ENCODE measurements around the gene ZNF839. TPM values are rescaled to one million over a fixed set of nuclear protein-coding genes. Genes with fewer than 3 reads are reported as not detected.
A peak's percentile ranks its signal among the peaks of the same experiment; 100 is the strongest.

The ZNF839 gene
- total RNA-seq, 1 donor from 2014 or later: 17.3 TPM

GRCh38 chr14:102353126-102353619 lies 33.6 kb downstream of the ZNF839 start:
- no peak for DNase-seq (ENCODE audit: low spot score)
- Mint-ChIP-seq H3K27ac (no peak overlapping the region), H3K4me1 (ENCODE audit: low read depth) (no peaks in the 10 kb centered on the region), H3K9me3 (no peaks in the 10 kb centered on the region), H3K36me3 (ENCODE audit: low read depth) (peaks cover 61% of the 10 kb centered on the region), H3K27me3 (ENCODE audit: low read depth) (no peaks in the 10 kb centered on the region), H3K4me3 (ENCODE audit: low read depth) (no peak overlapping the region)
- intact Hi-C loops (cut with micrococcal nuclease): no loop called here

GRCh38 chr14:102356280-102356679 lies 36.7 kb downstream of the ZNF839 start:
- no peak overlapping the region for H3K27ac Mint-ChIP-seq
- H3K4me3 Mint-ChIP-seq (ENCODE audit: low read depth): no peak overlapping the region
- H3K4me1 Mint-ChIP-seq (ENCODE audit: low read depth): peaks cover 7% of the 10 kb centered on the region
- intact Hi-C loops (cut with micrococcal nuclease): no loop called here
- H3K27me3 Mint-ChIP-seq (ENCODE audit: low read depth): no peaks in the 10 kb centered on the region
- peaks cover 43% of the 10 kb centered on the region for H3K36me3 Mint-ChIP-seq (ENCODE audit: low read depth)
- no peaks in the 10 kb centered on the region for H3K9me3 Mint-ChIP-seq
- DNase-seq (ENCODE audit: low spot score): no peak

GRCh38 chr14:102359341-102359740 lies 39.8 kb downstream of the ZNF839 start:
- Mint-ChIP-seq H3K36me3 (ENCODE audit: low read depth) (peaks cover 27% of the 10 kb centered on the region), H3K4me3 (ENCODE audit: low read depth) (no peak overlapping the region), H3K27me3 (ENCODE audit: low read depth) (no peaks in the 10 kb centered on the region), H3K27ac (no peak overlapping the region), H3K4me1 (ENCODE audit: low read depth) (peaks cover 13% of the 10 kb centered on the region), H3K9me3 (no peaks in the 10 kb centered on the region)
- no peak for DNase-seq (ENCODE audit: low spot score)
- intact Hi-C loops (cut with micrococcal nuclease): no loop called here

GRCh38 chr14:102360388-102360787 lies 40.8 kb downstream of the ZNF839 start:
- no peak overlapping the region for H3K27ac Mint-ChIP-seq
- no peak for DNase-seq (ENCODE audit: low spot score)
- no peak overlapping the region for H3K4me3 Mint-ChIP-seq (ENCODE audit: low read depth)

GRCh38 chr14:102362084-102362483 lies 42.5 kb downstream of the ZNF839 start:
- Mint-ChIP-seq H3K27me3 (ENCODE audit: low read depth) (no peaks in the 10 kb centered on the region), H3K4me3 (ENCODE audit: low read depth) (peak overlapping the region; percentile 90), H3K27ac (peak overlapping the region; percentile 93), H3K4me1 (ENCODE audit: low read depth) (peaks cover 17% of the 10 kb centered on the region), H3K9me3 (no peaks in the 10 kb centered on the region), H3K36me3 (ENCODE audit: low read depth) (peaks cover 11% of the 10 kb centered on the region)
- intact Hi-C loops (cut with micrococcal nuclease): loop anchor here (1.0 to 2.0 kb wide), 2 partner anchors 43 to 155 kb away; partner anchors contain the start of gene ZNF839
- DNase-seq (ENCODE audit: low spot score): no peak

More at GRCh38 chr14:102360388-102360787, 40.8 kb downstream of the ZNF839 start:
- Mint-ChIP-seq H3K4me1 (ENCODE audit: low read depth) (peaks cover 13% of the 10 kb centered on the region), H3K27me3 (ENCODE audit: low read depth) (no peaks in the 10 kb centered on the region), H3K9me3 (no peaks in the 10 kb centered on the region), H3K36me3 (ENCODE audit: low read depth) (peaks cover 19% of the 10 kb centered on the region)
- intact Hi-C loops (cut with micrococcal nuclease): no loop called here

- intact Hi-C loops (cut with micrococcal nuclease): loop anchor here (1.0 to 2.0 kb wide), 2 partner anchors 43 to 154 kb away; partner anchors contain the start of gene ZNF839
- H3K27ac Mint-ChIP-seq: peak within 1 kb of the TSS; percentile 93
- H3K4me3 Mint-ChIP-seq (ENCODE audit: low read depth): peak within 1 kb of the TSS; percentile 90
- H3K9me3 Mint-ChIP-seq: no peaks in the 10 kb centered on the region
- H3K27me3 Mint-ChIP-seq (ENCODE audit: low read depth): no peaks in the 10 kb centered on the region
- peaks cover 7% of the 10 kb centered on the region for H3K36me3 Mint-ChIP-seq (ENCODE audit: low read depth)
- peaks cover 22% of the 10 kb centered on the region for H3K4me1 Mint-ChIP-seq (ENCODE audit: low read depth)
- DNase-seq (ENCODE audit: low spot score): peak; percentile 91
Observed at GRCh38 chr14:102362545-102363181, 43.1 kb downstream of the ZNF839 start, which contains the start of the genes CINP and TECPR2. Gene CINP (minus strand): TSS chr14:102362890. CDS start chr14:102362851, 39 bp downstream. Gene TECPR2 (plus strand): TSS chr14:102362941. CDS start chr14:102376722, 13,781 bp downstream.

- H3K27me3 Mint-ChIP-seq (ENCODE audit: low read depth): no peaks in the 10 kb centered on the region
- intact Hi-C loops (cut with micrococcal nuclease): loop anchor here (2.0 kb wide), 1 partner anchor 153 kb away; no protein-coding TSS in a partner anchor
- no peaks in the 10 kb centered on the region for H3K9me3 Mint-ChIP-seq
- H3K36me3 Mint-ChIP-seq (ENCODE audit: low read depth): no peaks in the 10 kb centered on the region
- peaks cover 23% of the 10 kb centered on the region for H3K4me1 Mint-ChIP-seq (ENCODE audit: low read depth)
- H3K27ac Mint-ChIP-seq: peak overlapping the region; percentile 80
- peak; percentile 33 for DNase-seq (ENCODE audit: low spot score)
- H3K4me3 Mint-ChIP-seq (ENCODE audit: low read depth): no peak overlapping the region
Observed at GRCh38 chr14:102363182-102363943, 43.8 kb downstream of the ZNF839 start.

GRCh38 chr14:102370305-102370809 lies 50.8 kb downstream of the ZNF839 start:
- peaks cover 36% of the 10 kb centered on the region for H3K4me1 Mint-ChIP-seq (ENCODE audit: low read depth)
- peaks cover 3% of the 10 kb centered on the region for H3K36me3 Mint-ChIP-seq (ENCODE audit: low read depth)
- no peaks in the 10 kb centered on the region for H3K27me3 Mint-ChIP-seq (ENCODE audit: low read depth)
- peak overlapping the region; percentile 66 for H3K27ac Mint-ChIP-seq
- intact Hi-C loops (cut with micrococcal nuclease): no loop called here
- H3K9me3 Mint-ChIP-seq: no peaks in the 10 kb centered on the region
- DNase-seq (ENCODE audit: low spot score): no peak
- no peak overlapping the region for H3K4me3 Mint-ChIP-seq (ENCODE audit: low read depth)

GRCh38 chr14:102371361-102371760 lies 51.8 kb downstream of the ZNF839 start:
- intact Hi-C loops (cut with micrococcal nuclease): no loop called here

GRCh38 chr14:102373110-102373509 lies 53.6 kb downstream of the ZNF839 start:
- intact Hi-C loops (cut with micrococcal nuclease): no loop called here
- H3K27ac Mint-ChIP-seq: peak overlapping the region; percentile 2
- no peaks in the 10 kb centered on the region for H3K27me3 Mint-ChIP-seq (ENCODE audit: low read depth)

More at GRCh38 chr14:102371361-102371760, 51.8 kb downstream of the ZNF839 start:
- DNase-seq (ENCODE audit: low spot score): no peak
- H3K4me1 Mint-ChIP-seq (ENCODE audit: low read depth): peaks cover 37% of the 10 kb centered on the region
- peaks cover 4% of the 10 kb centered on the region for H3K36me3 Mint-ChIP-seq (ENCODE audit: low read depth)
- no peak overlapping the region for H3K27ac Mint-ChIP-seq
- no peak overlapping the region for H3K4me3 Mint-ChIP-seq (ENCODE audit: low read depth)
- H3K9me3 Mint-ChIP-seq: no peaks in the 10 kb centered on the region
- H3K27me3 Mint-ChIP-seq (ENCODE audit: low read depth): no peaks in the 10 kb centered on the region

GRCh38 chr14:102374264-102374663 lies 54.7 kb downstream of the ZNF839 start:
- H3K4me1 Mint-ChIP-seq (ENCODE audit: low read depth): peaks cover 31% of the 10 kb centered on the region
- H3K27ac Mint-ChIP-seq: no peak overlapping the region
- H3K27me3 Mint-ChIP-seq (ENCODE audit: low read depth): no peaks in the 10 kb centered on the region
- DNase-seq (ENCODE audit: low spot score): no peak
- H3K9me3 Mint-ChIP-seq: no peaks in the 10 kb centered on the region
- H3K36me3 Mint-ChIP-seq (ENCODE audit: low read depth): peaks cover 10% of the 10 kb centered on the region
- intact Hi-C loops (cut with micrococcal nuclease): no loop called here
- no peak overlapping the region for H3K4me3 Mint-ChIP-seq (ENCODE audit: low read depth)

More at GRCh38 chr14:102373110-102373509, 53.6 kb downstream of the ZNF839 start:
- H3K9me3 Mint-ChIP-seq: no peaks in the 10 kb centered on the region
- peaks cover 10% of the 10 kb centered on the region for H3K36me3 Mint-ChIP-seq (ENCODE audit: low read depth)
- peaks cover 34% of the 10 kb centered on the region for H3K4me1 Mint-ChIP-seq (ENCODE audit: low read depth)
- DNase-seq (ENCODE audit: low spot score): no peak
- no peak overlapping the region for H3K4me3 Mint-ChIP-seq (ENCODE audit: low read depth)

GRCh38 chr14:102375119-102375518 lies 55.6 kb downstream of the ZNF839 start:
- no peak overlapping the region for H3K4me3 Mint-ChIP-seq (ENCODE audit: low read depth)
- no peaks in the 10 kb centered on the region for H3K27me3 Mint-ChIP-seq (ENCODE audit: low read depth)
- peak overlapping the region; percentile 74 for H3K27ac Mint-ChIP-seq
- peaks cover 10% of the 10 kb centered on the region for H3K36me3 Mint-ChIP-seq (ENCODE audit: low read depth)
- no peaks in the 10 kb centered on the region for H3K9me3 Mint-ChIP-seq
- no peak for DNase-seq (ENCODE audit: low spot score)
- intact Hi-C loops (cut with micrococcal nuclease): no loop called here
- peaks cover 31% of the 10 kb centered on the region for H3K4me1 Mint-ChIP-seq (ENCODE audit: low read depth)
